PC-9 (cell line): ENCODE results near the gene PLPPR1. TPM values are rescaled to one million over a fixed set of nuclear protein-coding genes. Genes with fewer than 3 reads are reported as not detected.

Experiments used
- BruUV-seq: library from RNA; stranded (reverse); fragments of 400-500 nt; replicated peaks from 2 replicates; lab custom pipeline; 2021; lab: Mats Ljungman, UMichigan
- CTCF ChIA-PET: fragments of 300-600 bp; sonication (Branson Sonifier 250); formaldehyde crosslinking; loops from one replicate; lab custom pipeline; 2022; ENCODE audit warnings: antibody characterized with exemption; lab: Charles Lee
- POLR2A ChIA-PET: fragments of 300-600 bp; sonication (Branson Sonifier 250); formaldehyde crosslinking; loops from one replicate; lab custom pipeline; 2022; ENCODE audit warnings: antibody characterized with exemption; ENCODE audit not compliant: unreplicated experiment; lab: Charles Lee
- DNase-seq, 2 experiments: peaks; one replicate each; pipeline versions ENCODE4 v3.0.0 to v3.0.0-alpha.2; 2015 to 2022; ENCODE audit warnings: mixed read lengths in 1 of 2
- H2AFZ ChIP-seq: fragments of 200-600 bp; sonication (generic); 2 replicates; pipeline ENCODE4 v1.8.1; 2017; ENCODE audit warnings: antibody characterized with exemption
- H3F3A ChIP-seq: fragments of 200-600 bp; sonication (generic); 2 replicates; pipeline ENCODE4 v1.8.1; 2017; ENCODE audit warnings: antibody characterized with exemption, mild to moderate bottlenecking, low read depth; ENCODE audit not compliant: insufficient read depth
- H3K27ac ChIP-seq: fragments of 200-600 bp; sonication (generic); 2 replicates; pipeline ENCODE4 v1.6.1; 2016; ENCODE audit warnings: mixed run types
- H3K27me3 ChIP-seq: fragments of 200-600 bp; sonication (generic); 2 replicates; pipeline ENCODE4 v1.6.1; 2016; ENCODE audit warnings: low read depth, mixed run types; ENCODE audit not compliant: insufficient read depth
- H3K36me3 ChIP-seq: fragments of 200-600 bp; sonication (generic); 2 replicates; pipeline ENCODE4 v1.6.1; 2016; ENCODE audit warnings: low read depth, mixed run types
- H3K4me1 ChIP-seq: fragments of 200-600 bp; sonication (generic); replicated peaks from 2 replicates; pipeline ENCODE4 v1.6.1; 2016; ENCODE audit warnings: mixed run types; ENCODE audit not compliant: insufficient read depth
- H3K4me2 ChIP-seq: fragments of 200-600 bp; sonication (generic); 2 replicates; pipeline ENCODE4 v1.6.1; 2017; ENCODE audit warnings: mixed run types
- H3K4me3 ChIP-seq: fragments of 200-600 bp; sonication (generic); 2 replicates; pipeline ENCODE4 v1.6.1; 2016; ENCODE audit warnings: mixed run types
- H3K79me2 ChIP-seq: fragments of 200-600 bp; sonication (generic); 2 replicates; pipeline ENCODE4 v1.6.1; 2017; ENCODE audit warnings: low read depth, mixed run types
- H3K9me2 ChIP-seq: fragments of 200-600 bp; sonication (generic); 2 replicates; pipeline ENCODE4 v1.8.1; 2017; ENCODE audit warnings: mild to moderate bottlenecking; ENCODE audit not compliant: insufficient read depth
- H3K9me3 ChIP-seq: fragments of 200-600 bp; sonication (generic); 2 replicates; pipeline ENCODE4 v1.8.1; 2016; ENCODE audit warnings: low read depth; ENCODE audit not compliant: insufficient read depth
- H4K20me1 ChIP-seq: fragments of 200-600 bp; sonication (generic); 2 replicates; pipeline ENCODE4 v1.8.1; 2017; ENCODE audit not compliant: insufficient read depth
- CTCF ChIP-seq: fragments of 200-600 bp; sonication (generic); conservative IDR thresholded peaks from 2 replicates; pipeline ENCODE4 v1.6.1; 2017; ENCODE audit warnings: mixed run types, antibody characterized with exemption, mild to moderate bottlenecking, moderate library complexity
- EZH2 ChIP-seq: fragments of 200-600 bp; sonication (generic); IDR thresholded peaks from 2 replicates; pipeline ENCODE4 v1.8.0; 2017; ENCODE audit warnings: antibody characterized with exemption, low read depth
- intact Hi-C: fragments of 100-400 bp; cut with micrococcal nuclease; formaldehyde crosslinking; loops from one replicate; pipeline ENCODE4 v1.10.0; 2022; ENCODE audit not compliant: unreplicated experiment
- total RNA-seq: library from RNA; stranded (reverse); gene quantifications from 2 replicates; pipeline ENCODE4 v1.2.3, GENCODE V29; 2021

Gene PLPPR1
- total RNA-seq, 1 experiment from 2014 or later = not detected

GRCh38 chr9:100992632-100993031 lies 35.9 kb upstream of the PLPPR1 start:
- POLR2A ChIA-PET = no interaction called here
- no TSS peak for BruUV-seq
- H3F3A ChIP-seq = no peaks in the 10 kb centered on the region

GRCh38 chr9:100999906-101000544 lies 28.5 kb upstream of the PLPPR1 start:
- no peak overlapping the region for H3K4me2 ChIP-seq
- no peaks in the 10 kb centered on the region for H3K27me3 ChIP-seq
- CTCF ChIA-PET = no interaction called here
- H3K9me3 ChIP-seq = no peaks in the 10 kb centered on the region
- DNase-seq = no peak
- no peak overlapping the region for H3K4me3 ChIP-seq
- no peaks in the 10 kb centered on the region for H3F3A ChIP-seq
- no peak overlapping the region for H3K27ac ChIP-seq
- intact Hi-C loops = no loop called here
- no peak for TF ChIP-seq CTCF
- no peak for TF ChIP-seq EZH2
- no TSS peak for BruUV-seq
- no peak overlapping the region for H2AFZ ChIP-seq
- POLR2A ChIA-PET = no interaction called here
- no peaks in the 10 kb centered on the region for H3K36me3 ChIP-seq
- no peaks in the 10 kb centered on the region for H4K20me1 ChIP-seq
- no peaks in the 10 kb centered on the region for H3K4me1 ChIP-seq
- H3K9me2 ChIP-seq = no peaks in the 10 kb centered on the region
- no peaks in the 10 kb centered on the region for H3K79me2 ChIP-seq

More at GRCh38 chr9:100992632-100993031, 35.9 kb upstream of the PLPPR1 start:
- Histone ChIP-seq H3K79me2 (no peaks in the 10 kb centered on the region), H3K9me3 (no peaks in the 10 kb centered on the region), H3K36me3 (no peaks in the 10 kb centered on the region), H3K27ac (no peak overlapping the region), H3K9me2 (no peaks in the 10 kb centered on the region), H3K4me1 (no peaks in the 10 kb centered on the region), H3K4me2 (no peak overlapping the region), H3K27me3 (no peaks in the 10 kb centered on the region), H3K4me3 (no peak overlapping the region), H4K20me1 (no peaks in the 10 kb centered on the region; the same call in 1 of the 2 replicates), H2AFZ (no peak overlapping the region)
- TF ChIP-seq EZH2 (no peak), CTCF (no peak)
- DNase-seq = no peak
- intact Hi-C loops = no loop called here
- CTCF ChIA-PET = no interaction called here

GRCh38 chr9:101005246-101005645 lies 23.3 kb upstream of the PLPPR1 start:
- Histone ChIP-seq H3K9me3 (no peaks in the 10 kb centered on the region), H3K4me3 (no peak overlapping the region), H3F3A (no peaks in the 10 kb centered on the region), H3K27me3 (no peaks in the 10 kb centered on the region), H3K79me2 (no peaks in the 10 kb centered on the region), H3K27ac (no peak overlapping the region), H3K4me2 (no peak overlapping the region), H3K9me2 (no peaks in the 10 kb centered on the region), H2AFZ (no peak overlapping the region), H3K36me3 (no peaks in the 10 kb centered on the region), H3K4me1 (no peaks in the 10 kb centered on the region), H4K20me1 (no peaks in the 10 kb centered on the region)
- TF ChIP-seq EZH2 (no peak), CTCF (no peak)
- ChIA-PET CTCF (no interaction called here), POLR2A (no interaction called here)
- no peak for DNase-seq
- intact Hi-C loops = no loop called here
- BruUV-seq = no TSS peak
